Cardiac muscle cell (in vitro differentiated cells and primary cell): ENCODE data around the gene BBC3. TPM values are rescaled to one million over a fixed set of nuclear protein-coding genes. Genes with fewer than 3 reads are reported as not detected.

Experiments used
- DNase-seq, 2 donors: peaks; one replicate each; pipeline versions ENCODE4 v3.0.0 to v3.0.0-alpha.2; 2010 to 2017; ENCODE audit warnings: low read depth in 1 of 2, low spot score in 1 of 2
- H3K27ac ChIP-seq: fragments of 200-600 bp; sonication (generic); 2 replicates; pipeline ENCODE4 v1.5.1; 2016
- H3K27me3 ChIP-seq: fragments of 200-600 bp; sonication (generic); 2 replicates; pipeline ENCODE4 v1.6.0; 2016; ENCODE audit warnings: control low read depth
- H3K36me3 ChIP-seq: fragments of 200-600 bp; sonication (generic); 2 replicates; pipeline ENCODE4 v1.5.1; 2016; ENCODE audit warnings: control low read depth
- H3K4me1 ChIP-seq: fragments of 200-600 bp; sonication (generic); 2 replicates; pipeline ENCODE4 v1.8.1; 2017; ENCODE audit warnings: low read depth, mild to moderate bottlenecking, mixed run types
- H3K4me3 ChIP-seq: fragments of 200-600 bp; sonication (generic); 2 replicates; pipeline ENCODE4 v1.5.1; 2016; ENCODE audit warnings: mild to moderate bottlenecking
- H3K9me3 ChIP-seq: fragments of 200-600 bp; sonication (generic); 2 replicates; pipeline ENCODE4 v1.5.1; 2017; ENCODE audit warnings: low read depth, mild to moderate bottlenecking, control low read depth
- polyA plus RNA-seq: library from polyadenylated mRNA; unstranded; fragments of >200 nt; fragmentation: Nextera tagmentation; extraction: Ambion mirVana; gene quantifications from 2 replicates; pipeline ENCODE4 v1.2.1, GENCODE V29; 2016
- total RNA-seq: library from RNA; depleted of rRNA; stranded (reverse); fragments of >200 nt; gene quantifications from 2 replicates; pipeline ENCODE4 v1.2.3, GENCODE V29; 2016
- TF ChIP-seq, protein P1 (sequence below): IDR thresholded peaks from 2 replicates; pipeline ENCODE4 v1.5.1; 2012; ENCODE audit warnings: low read depth, mild to moderate bottlenecking, low read length

BBC3 gene
- total and polyA plus RNA-seq, 2 experiments from 2014 or later: 12.9 to 21.5 TPM

GRCh38 chr19:47243776-47244547, 13.0 kb upstream of the BBC3 start:
- Histone ChIP-seq H3K27ac (no peak overlapping the region), H3K27me3 (peaks cover 36% of the 10 kb centered on the region), H3K36me3 (no peaks in the 10 kb centered on the region), H3K9me3 (no peaks in the 10 kb centered on the region), H3K4me1 (no peaks in the 10 kb centered on the region), H3K4me3 (no peak overlapping the region)
- DNase-seq: peak; percentile 92 to 99
- TF ChIP-seq, protein P1, sequence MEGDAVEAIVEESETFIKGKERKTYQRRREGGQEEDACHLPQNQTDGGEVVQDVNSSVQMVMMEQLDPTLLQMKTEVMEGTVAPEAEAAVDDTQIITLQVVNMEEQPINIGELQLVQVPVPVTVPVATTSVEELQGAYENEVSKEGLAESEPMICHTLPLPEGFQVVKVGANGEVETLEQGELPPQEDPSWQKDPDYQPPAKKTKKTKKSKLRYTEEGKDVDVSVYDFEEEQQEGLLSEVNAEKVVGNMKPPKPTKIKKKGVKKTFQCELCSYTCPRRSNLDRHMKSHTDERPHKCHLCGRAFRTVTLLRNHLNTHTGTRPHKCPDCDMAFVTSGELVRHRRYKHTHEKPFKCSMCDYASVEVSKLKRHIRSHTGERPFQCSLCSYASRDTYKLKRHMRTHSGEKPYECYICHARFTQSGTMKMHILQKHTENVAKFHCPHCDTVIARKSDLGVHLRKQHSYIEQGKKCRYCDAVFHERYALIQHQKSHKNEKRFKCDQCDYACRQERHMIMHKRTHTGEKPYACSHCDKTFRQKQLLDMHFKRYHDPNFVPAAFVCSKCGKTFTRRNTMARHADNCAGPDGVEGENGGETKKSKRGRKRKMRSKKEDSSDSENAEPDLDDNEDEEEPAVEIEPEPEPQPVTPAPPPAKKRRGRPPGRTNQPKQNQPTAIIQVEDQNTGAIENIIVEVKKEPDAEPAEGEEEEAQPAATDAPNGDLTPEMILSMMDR: peak; percentile 90

- no peak overlapping the region for H3K27ac ChIP-seq
- no peak for DNase-seq
These were observed 12.4 kb upstream of the BBC3 start for GRCh38 chr19:47243364-47243775.

GRCh38 chr19:47241919-47242577, 11.0 kb upstream of the BBC3 start:
- DNase-seq: no peak
- H3K36me3 ChIP-seq: no peaks in the 10 kb centered on the region
- peaks cover 42% of the 10 kb centered on the region for H3K27me3 ChIP-seq
- no peaks in the 10 kb centered on the region for H3K4me1 ChIP-seq
- TF ChIP-seq, protein P1: no peak
- no peaks in the 10 kb centered on the region for H3K9me3 ChIP-seq
- no peak overlapping the region for H3K27ac ChIP-seq
- H3K4me3 ChIP-seq: no peak overlapping the region

More at GRCh38 chr19:47243364-47243775, 12.4 kb upstream of the BBC3 start:
- Histone ChIP-seq H3K4me1 (no peaks in the 10 kb centered on the region), H3K9me3 (no peaks in the 10 kb centered on the region), H3K27me3 (peaks cover 42% of the 10 kb centered on the region), H3K4me3 (peak overlapping the region; percentile 9), H3K36me3 (no peaks in the 10 kb centered on the region)
- TF ChIP-seq, protein P1: no peak

GRCh38 chr19:47240996-47241918, 10.3 kb upstream of the BBC3 start:
- Histone ChIP-seq H3K27ac (no peak overlapping the region), H3K4me1 (no peaks in the 10 kb centered on the region), H3K4me3 (no peak overlapping the region), H3K36me3 (no peaks in the 10 kb centered on the region), H3K9me3 (no peaks in the 10 kb centered on the region), H3K27me3 (peaks cover 42% of the 10 kb centered on the region)
- TF ChIP-seq, protein P1: no peak
- DNase-seq: peak; percentile 38 to 82

- Histone ChIP-seq H3K36me3 (no peaks in the 10 kb centered on the region), H3K9me3 (no peaks in the 10 kb centered on the region), H3K27me3 (peaks cover 42% of the 10 kb centered on the region), H3K27ac (no peak overlapping the region), H3K4me1 (no peaks in the 10 kb centered on the region), H3K4me3 (no peak overlapping the region)
- no peak for DNase-seq
- TF ChIP-seq, protein P1: no peak
These were observed 9.6 kb upstream of the BBC3 start for GRCh38 chr19:47240556-47240955.
